HL-60 (cell line): ENCODE data around the gene MYB.

Experiments
- CTCF ChIP-seq: IDR thresholded peaks from one replicate; pipeline ENCODE4 v1.5.1; 2011; ENCODE audit warnings: low read length, control low read depth, inconsistent platforms; ENCODE audit not compliant: insufficient read depth
- POLR2AphosphoS5 ChIP-seq: IDR thresholded peaks from 2 replicates; pipeline ENCODE4 v1.6.1; 2012; ENCODE audit warnings: low read depth
- REST ChIP-seq: IDR thresholded peaks from 2 replicates; pipeline ENCODE4 v1.6.1; 2012; ENCODE audit warnings: low read depth; ENCODE audit not compliant: insufficient replicate concordance
- SPI1 ChIP-seq: IDR thresholded peaks from 2 replicates; pipeline ENCODE4 v1.6.1; 2012; ENCODE audit warnings: low read depth, mild to moderate bottlenecking, borderline replicate concordance

- TF ChIP-seq CTCF (no peak), POLR2AphosphoS5 (no peak), REST (no peak), SPI1 (no peak)
Observed at GRCh38 chr6:135132776-135133175, 48.3 kb upstream of the MYB start.
